TTC549 (cell line): Measurements from ENCODE around the gene HEG1.
"Not testable (repeated sequence)": the region's sequence is repeated elsewhere in the genome, so short reads cannot be mapped to it uniquely, and the experiment has no call there.

Experiments used
- FAIRE-seq: peaks from 2 replicates; lab custom pipeline; 2012; peaks lifted over from hg19 to GRCh38; lab: Jason Lieb, UNC

HEG1 gene, protein sequence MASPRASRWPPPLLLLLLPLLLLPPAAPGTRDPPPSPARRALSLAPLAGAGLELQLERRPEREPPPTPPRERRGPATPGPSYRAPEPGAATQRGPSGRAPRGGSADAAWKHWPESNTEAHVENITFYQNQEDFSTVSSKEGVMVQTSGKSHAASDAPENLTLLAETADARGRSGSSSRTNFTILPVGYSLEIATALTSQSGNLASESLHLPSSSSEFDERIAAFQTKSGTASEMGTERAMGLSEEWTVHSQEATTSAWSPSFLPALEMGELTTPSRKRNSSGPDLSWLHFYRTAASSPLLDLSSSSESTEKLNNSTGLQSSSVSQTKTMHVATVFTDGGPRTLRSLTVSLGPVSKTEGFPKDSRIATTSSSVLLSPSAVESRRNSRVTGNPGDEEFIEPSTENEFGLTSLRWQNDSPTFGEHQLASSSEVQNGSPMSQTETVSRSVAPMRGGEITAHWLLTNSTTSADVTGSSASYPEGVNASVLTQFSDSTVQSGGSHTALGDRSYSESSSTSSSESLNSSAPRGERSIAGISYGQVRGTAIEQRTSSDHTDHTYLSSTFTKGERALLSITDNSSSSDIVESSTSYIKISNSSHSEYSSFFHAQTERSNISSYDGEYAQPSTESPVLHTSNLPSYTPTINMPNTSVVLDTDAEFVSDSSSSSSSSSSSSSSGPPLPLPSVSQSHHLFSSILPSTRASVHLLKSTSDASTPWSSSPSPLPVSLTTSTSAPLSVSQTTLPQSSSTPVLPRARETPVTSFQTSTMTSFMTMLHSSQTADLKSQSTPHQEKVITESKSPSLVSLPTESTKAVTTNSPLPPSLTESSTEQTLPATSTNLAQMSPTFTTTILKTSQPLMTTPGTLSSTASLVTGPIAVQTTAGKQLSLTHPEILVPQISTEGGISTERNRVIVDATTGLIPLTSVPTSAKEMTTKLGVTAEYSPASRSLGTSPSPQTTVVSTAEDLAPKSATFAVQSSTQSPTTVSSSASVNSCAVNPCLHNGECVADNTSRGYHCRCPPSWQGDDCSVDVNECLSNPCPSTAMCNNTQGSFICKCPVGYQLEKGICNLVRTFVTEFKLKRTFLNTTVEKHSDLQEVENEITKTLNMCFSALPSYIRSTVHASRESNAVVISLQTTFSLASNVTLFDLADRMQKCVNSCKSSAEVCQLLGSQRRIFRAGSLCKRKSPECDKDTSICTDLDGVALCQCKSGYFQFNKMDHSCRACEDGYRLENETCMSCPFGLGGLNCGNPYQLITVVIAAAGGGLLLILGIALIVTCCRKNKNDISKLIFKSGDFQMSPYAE (N-terminal part only)

GRCh38 chr3:125055913-125056745 lies at the start of gene HEG1:
HEG1 (minus strand) TSS chr3:125055997; CDS start chr3:125055890, 107 bp downstream.
- FAIRE-seq = no peak

- no peak for FAIRE-seq
Observed at GRCh38 chr3:125105116-125105515, 49.3 kb upstream of the HEG1 start.

DNA sequence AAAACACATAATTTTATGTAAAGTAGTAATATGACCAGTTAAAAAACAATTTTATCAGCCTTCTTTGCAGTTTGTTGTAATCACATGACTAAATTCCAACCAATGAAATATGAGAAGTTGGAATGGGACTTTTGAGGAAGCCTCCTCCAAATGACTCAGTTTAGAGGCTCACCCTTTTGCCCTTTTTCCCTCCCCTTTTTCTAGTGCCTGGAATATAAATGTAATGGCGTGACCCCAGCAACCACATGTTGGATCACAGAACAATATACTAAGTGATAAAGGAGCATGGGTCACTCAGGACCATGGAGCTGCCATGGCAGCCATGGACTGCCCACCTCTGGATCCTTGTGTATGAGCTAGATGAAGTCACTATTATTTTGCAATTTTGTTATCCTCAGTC lies 48.8 kb upstream of the HEG1 start:
- FAIRE-seq = no peak

DNA sequence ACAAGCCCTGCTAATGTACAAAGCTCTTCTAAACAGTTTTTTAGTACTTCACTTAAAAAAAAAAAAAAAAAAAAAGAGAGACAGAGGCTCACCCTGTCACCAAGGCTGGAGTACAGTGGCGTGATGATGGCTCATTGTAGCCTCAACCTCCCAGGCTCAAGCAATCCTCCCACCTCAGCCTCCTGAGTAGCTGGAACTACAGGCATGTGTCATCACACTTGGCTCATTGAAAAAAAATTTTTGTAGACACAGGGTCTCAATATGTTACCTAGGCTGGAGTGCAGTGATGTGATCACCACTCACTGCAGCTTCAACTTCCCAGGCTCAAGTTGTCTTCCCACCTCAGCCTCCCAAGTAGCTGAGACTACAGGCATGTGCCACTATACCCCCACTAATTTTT lies 47.6 kb upstream of the HEG1 start:
- no peak for FAIRE-seq

GRCh38 chr3:125102470-125102869 lies 46.7 kb upstream of the HEG1 start:
- FAIRE-seq = no peak

- no peak for FAIRE-seq
Observed at GRCh38 chr3:125098611-125099291, 43.0 kb upstream of the HEG1 start.

DNA sequence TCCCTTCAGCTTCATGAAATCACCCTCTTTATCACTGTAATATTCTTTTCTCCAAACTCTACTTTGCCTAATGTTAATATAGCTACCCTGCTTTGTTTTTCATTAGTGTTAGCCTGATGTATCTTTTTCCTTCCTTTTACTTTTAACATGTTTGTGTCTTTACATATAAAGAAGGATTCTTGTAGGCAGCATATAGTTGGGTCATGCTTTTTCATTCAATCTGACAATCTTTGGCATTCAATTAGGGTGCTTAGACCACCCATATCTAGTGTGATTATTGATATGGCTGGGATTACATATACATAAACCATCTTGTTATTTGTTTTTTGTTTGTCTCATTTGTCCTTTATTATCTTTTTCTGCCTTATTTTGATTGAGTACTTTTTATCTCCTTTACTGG lies 34.9 kb upstream of the HEG1 start:
- FAIRE-seq = no peak

DNA sequence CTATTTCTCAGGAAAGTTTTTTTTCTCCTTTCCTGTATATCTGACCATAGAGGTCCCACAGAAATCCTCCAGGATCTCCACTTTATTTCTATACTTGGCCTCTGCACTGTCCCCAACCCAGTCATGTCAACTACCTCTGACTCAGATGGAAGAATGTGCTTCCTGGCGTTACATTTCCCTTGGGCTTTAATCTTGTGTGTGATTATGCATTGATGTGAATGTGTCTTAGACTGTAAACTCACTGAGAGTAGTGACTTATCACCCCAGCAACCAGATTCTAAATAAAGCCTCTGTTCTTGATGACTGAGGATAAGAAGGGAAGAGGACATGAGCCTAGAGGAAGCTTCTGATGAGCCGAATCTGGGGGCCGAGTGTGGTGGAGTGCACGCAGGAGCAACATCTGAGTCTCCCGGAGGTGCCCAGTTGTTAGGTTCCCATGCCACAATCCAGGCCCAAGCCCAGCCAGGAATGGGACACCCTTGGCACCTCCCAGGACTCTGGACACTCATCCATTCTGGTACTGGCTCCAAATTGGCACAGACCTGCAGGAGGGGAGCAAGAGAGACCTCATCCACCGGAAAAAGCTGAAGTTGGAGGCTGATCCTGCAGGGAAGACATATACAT lies 32.1 kb upstream of the HEG1 start:
- FAIRE-seq = no peak

- FAIRE-seq = no peak
Observed at GRCh38 chr3:125085166-125085565, 29.4 kb upstream of the HEG1 start.

- no peak for FAIRE-seq
Observed at GRCh38 chr3:125083776-125084175, 28.0 kb upstream of the HEG1 start.

DNA sequence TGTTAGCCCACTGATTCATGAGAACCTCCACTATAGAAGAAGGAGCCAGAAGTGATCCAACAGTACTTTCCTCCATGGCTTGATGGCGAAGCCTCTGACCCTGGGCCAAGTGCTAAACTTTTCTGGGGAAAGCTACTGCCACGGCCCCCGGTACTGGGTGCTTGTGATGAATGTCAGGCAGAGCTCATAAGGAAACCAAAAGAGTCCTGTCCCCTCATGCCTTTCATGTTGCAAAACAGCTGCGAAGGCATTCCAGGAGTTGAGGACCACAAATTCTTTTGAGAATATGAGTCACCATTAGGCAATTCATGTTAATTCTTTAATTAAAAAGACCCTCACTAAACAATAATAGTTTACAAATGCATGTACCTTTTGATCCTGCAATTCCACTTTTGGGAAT lies 26.5 kb upstream of the HEG1 start:
- FAIRE-seq = not testable (repeated sequence)

- FAIRE-seq = no peak
Observed at GRCh38 chr3:125080077-125080476, 24.3 kb upstream of the HEG1 start.

- FAIRE-seq = no peak
Observed at GRCh38 chr3:125079675-125080045, 23.9 kb upstream of the HEG1 start.

GRCh38 chr3:125078951-125079674 lies 23.3 kb upstream of the HEG1 start:
- FAIRE-seq = no peak

GRCh38 chr3:125077864-125078263 lies 22.1 kb upstream of the HEG1 start:
- FAIRE-seq = no peak

DNA sequence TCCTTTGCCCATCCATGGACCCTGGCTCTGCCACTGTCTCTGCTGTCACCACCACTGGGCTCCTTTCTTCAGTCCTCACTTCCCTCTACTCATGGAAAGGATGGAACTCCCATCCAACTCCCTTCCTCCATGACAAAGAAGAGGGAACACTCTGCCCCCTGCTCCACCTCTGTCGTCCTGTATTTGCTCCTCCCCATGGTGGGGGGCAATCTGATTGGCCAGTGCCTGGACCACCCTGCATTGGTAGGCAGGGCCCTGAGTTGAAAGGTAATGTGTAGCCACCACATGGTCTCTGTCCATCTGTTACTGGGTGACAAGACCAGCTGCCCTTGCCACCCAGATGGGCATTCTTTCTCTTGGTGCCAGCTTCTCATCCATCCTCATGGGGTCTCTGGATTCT lies 20.7 kb upstream of the HEG1 start:
- no peak for FAIRE-seq

- FAIRE-seq = no peak
Observed at GRCh38 chr3:125075738-125076137, 19.9 kb upstream of the HEG1 start.

- FAIRE-seq = no peak
Observed at GRCh38 chr3:125073390-125073905, 17.7 kb upstream of the HEG1 start.

DNA sequence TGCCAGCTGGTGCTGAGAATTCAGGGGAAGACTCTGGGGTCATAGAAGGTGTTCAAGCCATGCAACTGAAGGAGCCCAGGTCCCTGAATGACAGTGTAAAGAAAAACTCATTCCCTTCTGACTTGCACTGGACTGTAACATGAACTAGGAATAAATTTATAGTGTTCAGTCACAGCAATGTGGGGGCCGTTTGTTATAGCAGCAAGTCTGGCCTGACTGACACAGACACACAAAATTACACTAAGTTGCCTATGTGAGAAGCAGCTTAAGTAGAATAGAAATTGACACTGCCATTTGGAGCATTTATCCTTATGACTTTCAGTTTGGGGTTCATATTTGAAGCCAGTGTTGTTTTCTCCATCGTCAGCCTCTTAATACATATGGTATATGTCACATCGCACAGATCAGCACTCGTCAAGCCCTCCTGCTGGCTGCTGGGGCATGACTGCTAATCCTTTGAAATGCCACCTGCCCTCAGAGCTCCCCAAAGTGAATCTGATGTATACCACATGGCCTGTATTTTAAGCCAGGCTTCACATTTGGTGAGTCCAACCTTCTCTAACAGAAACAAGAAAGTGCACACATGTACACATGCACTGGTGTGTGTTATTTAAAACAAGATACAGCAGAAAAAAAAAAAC lies 17.1 kb upstream of the HEG1 start:
- FAIRE-seq = no peak
